Stimulated activated CD8-positive, alpha-beta memory T cell treated with anti-CD3 and anti-CD28 coated beads, Interleukin-15, amount 100 ng/mL, for 4 hours (primary cell): ENCODE measurements around the gene SSBP3.
"Not testable (repeated sequence)": the region's sequence is repeated elsewhere in the genome, so short reads cannot be mapped to it uniquely, and the experiment has no call there.

Experiments
- DNase-seq, 2 donors: peaks; one replicate each; pipeline ENCODE4 v3.0.0-alpha.2; 2020; ENCODE audit warnings: low read depth in 2 of 2

SSBP3 gene

DNA sequence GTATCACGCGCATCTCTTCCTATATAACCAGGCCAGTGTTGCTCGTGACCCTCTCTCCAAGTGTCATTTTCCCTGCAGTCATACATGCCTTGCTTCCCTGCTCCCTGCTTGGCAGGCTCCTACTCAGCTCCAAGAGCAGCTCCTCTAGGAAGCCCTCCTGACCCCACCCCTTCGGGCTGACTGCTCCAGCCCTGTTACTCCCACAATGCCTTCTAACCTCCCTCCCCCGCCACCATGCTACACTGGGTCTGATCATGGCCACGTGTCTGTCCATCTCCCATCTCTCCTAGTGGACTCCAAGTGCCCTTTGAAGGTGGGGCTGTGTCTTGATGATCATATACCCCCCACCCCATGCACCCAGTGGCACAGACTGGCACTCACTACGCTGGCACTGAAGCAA is 161.5 kb downstream of the SSBP3 start:
- no peak for DNase-seq

DNA sequence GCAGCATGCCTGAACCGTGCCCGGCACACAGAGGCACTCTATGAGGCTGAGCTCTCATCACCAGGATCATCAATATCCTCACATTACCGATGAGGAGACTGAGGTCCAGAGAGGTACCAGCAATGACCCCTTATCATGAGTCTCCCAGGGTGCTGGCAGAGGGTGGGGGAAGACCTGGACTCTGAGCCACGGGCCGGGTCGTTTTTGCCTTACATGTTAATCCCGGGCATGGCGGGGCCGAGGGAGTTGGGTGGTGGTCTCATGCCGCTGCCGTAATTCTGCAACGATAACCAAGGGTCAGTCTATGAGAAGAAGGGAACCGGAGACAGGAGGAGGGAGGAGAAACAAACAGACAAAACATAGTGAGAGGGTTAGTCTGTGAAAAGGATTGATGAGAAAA is 163.2 kb downstream of the SSBP3 start:
- DNase-seq: no peak

DNA sequence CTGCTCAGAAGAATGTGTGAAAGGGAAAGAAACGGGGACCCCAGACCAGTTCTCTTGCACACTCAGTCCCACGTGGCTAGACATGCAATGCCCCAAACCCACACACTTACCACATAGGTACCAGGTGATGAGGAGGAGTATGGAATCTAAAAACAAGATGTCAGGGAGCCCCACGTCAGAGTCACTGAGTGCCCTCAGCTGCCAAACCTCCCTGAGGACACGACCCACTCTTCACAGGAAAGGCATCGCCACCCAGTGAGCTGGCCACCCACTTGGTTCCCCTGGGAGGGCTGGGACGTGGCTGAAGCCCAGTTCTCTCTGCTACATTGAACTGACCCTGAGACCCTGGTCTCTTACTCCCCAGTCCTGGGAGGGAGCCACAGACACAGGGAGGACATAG is 164.8 kb downstream of the SSBP3 start:
- DNase-seq: no peak

DNA sequence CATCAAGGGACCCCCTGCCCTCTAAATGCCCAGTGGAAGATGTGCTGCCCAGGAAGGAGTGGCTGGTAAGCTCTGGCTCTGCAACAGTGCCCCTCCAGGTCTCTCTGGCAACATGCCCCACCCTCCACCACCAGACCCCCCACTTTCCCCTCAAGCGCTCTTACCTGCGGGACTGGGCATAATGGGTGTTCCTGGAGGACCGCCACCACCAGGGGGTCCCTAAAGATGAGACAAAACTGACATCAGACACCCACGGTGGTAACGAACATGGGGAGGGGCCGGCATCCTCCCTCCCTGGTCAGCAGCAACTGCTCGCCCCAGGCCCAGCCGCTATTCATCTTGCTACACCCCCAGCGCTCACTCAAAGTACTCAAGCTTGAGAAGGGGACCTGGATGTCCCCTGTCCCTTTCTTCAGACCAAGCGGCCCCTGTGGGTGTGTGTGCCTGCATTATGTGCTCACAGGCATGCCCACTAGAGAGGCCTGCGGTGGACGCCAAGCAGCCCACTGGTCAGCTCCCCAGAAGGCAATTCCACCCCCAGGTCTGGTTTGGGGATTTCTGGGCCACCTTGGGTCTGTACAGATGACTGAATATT is 165.4 kb downstream of the SSBP3 start:
- no peak for DNase-seq

DNA sequence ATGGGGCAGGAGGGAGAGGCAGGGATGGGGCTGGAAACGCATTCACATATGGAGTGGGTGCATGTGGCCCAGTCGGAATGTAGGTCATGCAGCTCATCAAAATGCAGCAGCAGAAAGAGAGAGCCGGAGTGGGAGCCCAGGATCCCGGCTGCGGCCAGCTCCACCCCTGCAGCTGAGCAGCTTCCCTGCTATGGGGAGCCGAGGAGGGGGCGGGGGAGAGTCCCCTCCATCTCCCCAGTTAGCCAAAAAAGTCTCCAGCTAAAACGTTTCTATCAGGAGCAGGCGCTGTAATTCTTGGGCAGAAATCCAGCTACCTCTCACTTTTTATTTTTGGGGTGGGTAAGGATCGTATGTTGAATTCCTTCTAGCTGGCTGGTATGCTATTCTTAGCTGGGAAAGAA is 166.6 kb downstream of the SSBP3 start:
- DNase-seq: no peak

DNA sequence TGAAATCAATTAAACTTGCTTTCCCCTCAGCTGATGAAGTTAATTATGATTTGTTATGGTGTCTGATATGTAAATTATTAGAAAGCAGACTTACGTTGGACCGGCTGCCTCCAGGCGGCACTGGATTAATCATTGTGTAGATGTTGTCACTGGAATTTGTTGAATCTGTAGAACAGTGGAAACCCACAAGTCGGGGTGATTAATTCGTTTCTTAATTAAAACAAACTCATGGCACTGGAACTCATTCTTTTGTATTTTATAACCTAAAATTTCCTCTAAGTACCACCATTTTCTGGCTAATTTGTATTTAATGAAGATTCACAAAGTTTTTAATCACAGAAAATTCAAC is 167.2 kb downstream of the SSBP3 start:
- DNase-seq: no peak

DNA sequence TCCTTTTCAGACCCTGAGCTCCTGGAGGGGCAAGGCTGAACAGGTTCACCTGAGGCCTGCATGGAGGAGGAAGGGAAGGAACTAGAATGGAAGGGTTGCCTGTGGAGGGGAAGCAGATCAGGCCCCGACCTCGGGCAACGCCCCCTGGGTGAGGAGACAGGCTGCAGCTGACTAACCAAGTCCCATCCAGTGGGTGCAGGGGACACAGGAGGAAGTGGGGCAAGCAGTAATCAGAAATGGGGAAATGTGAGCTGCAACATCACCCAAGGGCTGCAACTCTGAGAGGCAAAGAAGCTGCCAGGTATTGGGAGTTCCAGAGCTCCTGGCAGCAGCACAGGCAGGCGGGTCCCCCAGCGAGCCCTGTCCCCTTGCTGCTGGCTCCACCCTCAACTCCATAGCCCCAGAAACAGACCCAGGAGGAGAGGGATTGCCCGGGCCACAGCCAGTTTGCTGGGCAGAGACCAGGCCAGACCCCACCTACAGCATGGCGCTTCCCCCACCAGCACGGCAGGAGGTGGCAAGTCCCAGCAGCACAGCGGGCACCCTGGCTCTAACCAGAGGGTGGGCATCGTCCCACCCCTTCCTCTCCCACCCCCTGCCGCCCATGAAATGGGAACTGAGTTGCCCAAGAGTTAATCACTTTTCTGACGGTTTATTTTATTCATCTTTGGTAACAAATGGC is 167.7 kb downstream of the SSBP3 start:
- DNase-seq: no peak

DNA sequence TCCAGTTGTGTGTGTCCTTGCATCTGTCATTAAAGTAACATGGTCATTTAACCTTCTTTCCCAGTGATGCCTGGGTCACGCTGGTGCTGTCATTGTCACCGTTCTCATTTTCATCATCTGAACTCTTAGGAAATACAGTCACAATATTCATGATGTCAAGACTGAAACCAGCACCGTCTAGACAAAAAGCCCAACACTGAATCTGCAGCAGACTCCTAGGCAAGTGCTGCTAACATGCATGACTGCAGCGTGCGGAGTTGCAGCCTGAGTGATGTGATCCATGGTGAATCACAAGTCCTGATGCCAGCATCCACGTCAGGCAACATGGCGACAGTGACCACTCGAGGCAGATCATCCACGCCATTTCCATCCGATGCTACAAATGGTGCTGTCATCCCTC is 168.6 kb downstream of the SSBP3 start:
- no peak for DNase-seq

DNA sequence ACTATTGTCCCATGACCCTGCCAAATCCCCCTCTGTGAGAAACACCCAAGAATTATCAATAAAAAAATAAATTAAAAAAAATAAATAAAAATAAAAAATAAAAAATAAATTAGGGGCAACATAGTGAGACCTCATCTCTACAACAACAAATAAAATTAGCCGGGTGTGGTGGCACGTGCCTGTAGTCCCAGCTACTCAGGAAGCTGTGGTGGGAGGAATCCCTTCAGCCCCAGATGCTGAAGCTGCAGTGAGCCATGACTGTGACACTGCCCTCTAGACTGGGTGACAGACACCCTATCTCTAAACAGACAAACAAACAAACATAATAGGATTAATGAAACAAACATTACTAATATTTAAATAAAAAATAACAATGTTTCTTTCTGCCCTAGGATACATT is 171.9 kb downstream of the SSBP3 start:
- no peak for DNase-seq

DNA sequence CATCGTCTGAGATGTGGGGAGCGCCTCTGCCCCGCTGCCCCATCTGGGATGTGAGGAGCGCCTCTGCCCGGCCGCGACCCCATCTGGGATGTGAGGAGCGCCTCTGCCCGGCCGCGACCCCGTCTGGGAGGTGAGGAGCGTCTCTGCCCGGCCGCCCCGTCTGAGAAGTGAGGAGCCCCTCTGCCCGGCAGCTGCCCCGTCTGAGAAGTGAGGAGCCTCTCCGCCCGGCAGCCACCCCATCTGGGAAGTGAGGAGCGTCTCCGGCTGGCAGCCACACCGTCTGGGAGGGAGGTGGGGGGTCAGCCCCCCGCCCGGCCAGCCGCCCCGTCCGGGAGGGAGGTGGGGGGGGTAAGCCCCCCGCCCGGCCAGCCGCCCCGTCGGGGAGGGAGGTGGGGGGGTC is 173.0 kb downstream of the SSBP3 start:
- DNase-seq: not testable (repeated sequence)

DNA sequence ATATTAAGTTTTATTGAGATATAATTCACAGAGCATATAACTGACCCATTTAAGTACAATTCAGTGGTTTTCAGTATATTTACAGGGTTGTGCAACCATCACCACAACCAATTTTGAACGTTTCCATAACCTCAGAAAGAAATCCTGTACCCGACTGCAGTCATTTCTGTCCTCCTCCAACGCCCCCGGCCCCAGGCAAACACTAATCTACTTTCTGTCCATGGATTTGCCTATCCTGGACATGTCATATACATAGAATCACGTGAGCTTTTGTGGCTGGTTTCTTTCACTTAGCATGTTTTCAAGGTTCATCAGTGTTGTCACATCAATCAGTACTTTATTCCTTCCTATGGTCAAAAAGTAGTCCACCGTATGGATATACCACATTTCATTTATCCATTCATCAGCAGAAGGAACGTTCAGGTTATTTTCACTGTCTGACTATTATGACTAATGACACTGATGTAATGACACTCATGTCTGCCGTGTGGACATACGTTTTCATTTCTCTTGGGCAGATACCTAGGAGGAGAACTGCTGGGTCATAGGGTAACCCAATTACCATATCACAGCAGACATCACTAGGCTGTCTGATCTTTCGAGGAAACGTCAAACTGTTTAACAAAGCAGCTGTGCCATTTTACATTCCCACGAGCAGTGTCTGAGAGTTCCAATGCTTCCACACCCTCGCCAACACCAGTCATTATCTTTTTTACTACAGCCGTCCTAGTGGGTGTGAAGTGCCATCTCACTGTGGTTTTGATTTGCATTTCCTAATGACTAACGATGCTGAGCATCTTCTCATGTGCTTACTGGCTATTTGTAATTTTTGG is 175.5 kb downstream of the SSBP3 start:
- DNase-seq: no peak

DNA sequence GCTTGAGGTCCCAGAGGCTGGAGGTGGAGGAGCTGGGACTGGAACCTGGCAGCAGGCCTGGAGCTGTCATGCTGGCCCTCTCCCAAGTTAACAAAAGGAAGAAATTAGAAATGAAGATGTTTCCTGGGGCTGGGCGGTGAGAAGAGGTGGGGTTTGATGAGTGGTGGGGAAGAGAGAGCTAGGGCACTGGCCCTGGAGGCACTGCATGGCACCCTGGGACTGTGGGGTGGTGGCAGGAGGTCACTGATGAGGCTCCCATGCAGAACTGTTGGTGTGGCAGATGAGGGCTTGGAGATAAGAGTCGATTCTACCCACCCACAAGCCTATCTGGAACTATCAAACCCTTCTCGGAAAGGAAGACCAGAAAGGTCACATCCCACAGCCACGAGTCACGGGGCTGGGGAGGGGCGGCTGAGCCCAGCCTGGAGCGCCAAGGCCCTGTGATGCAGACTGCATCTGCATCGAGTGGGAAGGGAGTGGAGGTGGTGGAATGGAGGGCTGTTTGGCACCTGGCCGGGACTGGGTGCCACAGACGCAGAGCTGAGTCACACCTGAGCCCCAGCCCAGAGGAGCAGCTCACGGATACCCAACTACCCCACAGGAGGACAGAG is 176.8 kb downstream of the SSBP3 start:
- no peak for DNase-seq

DNA sequence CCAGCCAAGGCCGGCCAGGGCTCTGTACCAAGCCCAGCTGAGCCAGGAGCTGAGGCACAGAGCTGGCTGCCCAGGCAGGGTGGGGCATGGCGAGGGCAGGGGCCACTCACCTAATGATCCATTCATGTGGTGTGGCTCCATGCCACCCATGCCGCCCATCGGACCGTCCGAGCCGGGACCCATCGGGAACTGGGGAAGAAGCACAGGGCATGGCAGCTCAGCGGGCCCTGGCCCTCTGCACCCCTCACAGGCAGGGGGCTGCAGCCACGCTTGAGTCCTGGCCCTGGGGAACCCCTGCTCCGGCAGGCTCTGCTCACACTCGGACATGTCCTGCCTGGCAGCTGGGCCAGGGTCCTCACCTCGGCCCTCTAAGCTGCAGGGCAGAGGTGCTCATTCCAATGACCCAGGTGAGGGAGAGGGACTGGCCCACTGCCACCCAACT is 177.5 kb downstream of the SSBP3 start:
- no peak for DNase-seq

DNA sequence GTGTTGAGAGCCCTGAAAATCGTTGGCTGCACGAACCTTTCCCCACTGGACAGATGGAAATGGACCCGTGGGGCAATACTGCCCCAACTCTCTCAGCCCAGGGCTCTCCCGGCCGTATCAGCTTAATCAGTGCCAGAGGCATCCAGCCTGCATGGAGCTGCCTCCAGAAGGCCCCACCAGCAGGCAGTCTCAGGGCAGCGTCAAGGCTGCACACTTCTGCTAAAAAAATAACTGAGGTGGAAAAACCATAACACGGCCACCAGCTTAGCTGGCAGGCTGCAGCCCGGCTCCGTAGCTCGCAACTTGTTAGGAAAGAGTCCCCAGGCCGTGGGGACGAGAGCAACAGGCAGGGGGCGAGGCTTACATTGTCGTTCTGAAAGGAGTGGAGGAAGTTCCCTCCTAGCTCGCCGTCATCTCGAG is 178.3 kb downstream of the SSBP3 start:
- no peak for DNase-seq

DNA sequence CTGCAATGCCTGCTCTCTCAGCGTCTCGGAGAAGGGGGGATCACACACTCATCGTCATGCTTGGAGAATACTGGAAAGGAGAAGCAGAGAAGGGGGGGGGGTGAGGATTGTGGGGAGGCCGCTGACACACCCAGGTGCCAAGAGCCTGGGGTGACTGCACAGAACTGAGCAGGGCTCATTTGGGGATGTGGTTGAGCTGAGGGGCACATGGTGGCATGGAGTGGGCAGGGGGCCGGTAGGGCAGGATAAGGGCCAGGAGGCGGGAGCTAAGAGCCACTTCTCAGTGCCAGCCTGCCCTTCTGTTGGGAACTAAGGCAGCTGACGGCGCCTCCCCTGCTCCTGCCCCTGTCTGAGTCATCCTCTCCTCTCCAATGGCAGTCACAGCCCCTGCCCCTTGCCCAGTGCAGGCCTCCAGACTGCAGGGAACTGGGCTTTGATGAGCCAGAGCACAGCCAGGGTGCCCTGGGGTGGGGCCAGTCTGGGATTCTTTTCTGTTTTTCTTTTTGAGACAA is 179.0 kb downstream of the SSBP3 start:
- DNase-seq: no peak

DNA sequence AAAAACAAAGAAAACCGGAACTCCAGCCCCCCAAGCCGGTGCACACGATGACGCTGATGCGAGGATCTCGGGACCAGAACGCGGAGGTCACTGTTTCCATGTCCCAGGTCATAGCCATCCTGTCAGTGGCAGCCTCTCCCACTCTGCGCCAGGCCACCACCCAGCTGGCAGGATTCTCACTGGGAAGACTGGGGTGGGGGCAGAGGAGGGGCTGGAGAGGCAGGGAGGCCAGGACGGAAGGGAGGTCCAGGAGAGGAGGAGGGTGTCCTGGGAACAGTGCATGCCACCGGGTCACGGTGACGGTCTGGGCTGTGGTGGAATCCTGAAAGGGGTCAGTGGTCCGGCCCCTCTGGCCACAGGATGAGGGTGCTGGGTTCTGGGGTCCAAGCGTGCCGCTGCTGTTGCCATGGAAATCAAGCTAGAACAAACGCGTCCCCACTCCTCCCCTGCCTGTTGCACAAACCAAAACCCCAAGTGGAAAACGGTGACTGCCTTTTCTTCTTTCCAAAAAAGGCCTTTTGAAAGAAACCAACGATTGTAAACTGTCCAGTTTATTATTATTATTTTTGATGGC is 180.1 kb downstream of the SSBP3 start:
- no peak for DNase-seq

DNA sequence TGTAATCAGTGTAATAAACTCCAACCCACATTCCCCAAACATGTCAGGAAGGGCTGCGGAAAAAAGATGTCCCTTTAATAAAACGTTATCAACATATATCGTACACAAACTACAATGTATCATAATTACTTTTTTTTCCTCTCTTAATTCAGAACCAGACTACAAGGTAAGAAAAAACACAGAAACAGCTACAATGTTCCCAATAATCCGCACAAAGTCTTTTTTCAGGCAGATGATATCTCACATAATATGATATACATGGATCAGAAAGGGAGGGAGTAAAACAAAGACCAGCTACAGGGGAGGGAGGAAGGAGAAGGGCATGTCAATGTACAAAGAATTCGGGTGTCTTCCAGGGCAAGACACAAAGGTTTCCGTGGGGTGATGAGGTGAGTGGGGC is 180.8 kb downstream of the SSBP3 start:
- no peak for DNase-seq

DNA sequence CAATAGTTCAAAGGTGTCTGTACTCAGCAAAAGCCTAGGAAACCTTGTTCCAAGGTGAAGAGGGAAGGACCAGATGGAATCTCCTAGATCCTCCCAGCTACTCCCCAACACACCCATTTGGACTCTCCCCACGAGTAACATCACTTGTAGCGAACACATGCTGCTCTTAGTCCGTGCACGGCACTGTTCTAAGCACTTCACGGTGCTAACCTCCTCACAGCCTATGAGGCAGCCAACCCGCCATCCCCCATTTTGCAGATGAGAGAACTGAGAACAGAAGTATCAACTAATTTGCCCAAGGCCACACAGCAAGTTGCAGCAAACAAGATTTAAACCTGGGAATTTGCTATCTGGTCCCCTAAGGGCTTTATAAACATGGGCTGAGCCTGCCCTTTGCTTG is 182.0 kb downstream of the SSBP3 start:
- DNase-seq: no peak

DNA sequence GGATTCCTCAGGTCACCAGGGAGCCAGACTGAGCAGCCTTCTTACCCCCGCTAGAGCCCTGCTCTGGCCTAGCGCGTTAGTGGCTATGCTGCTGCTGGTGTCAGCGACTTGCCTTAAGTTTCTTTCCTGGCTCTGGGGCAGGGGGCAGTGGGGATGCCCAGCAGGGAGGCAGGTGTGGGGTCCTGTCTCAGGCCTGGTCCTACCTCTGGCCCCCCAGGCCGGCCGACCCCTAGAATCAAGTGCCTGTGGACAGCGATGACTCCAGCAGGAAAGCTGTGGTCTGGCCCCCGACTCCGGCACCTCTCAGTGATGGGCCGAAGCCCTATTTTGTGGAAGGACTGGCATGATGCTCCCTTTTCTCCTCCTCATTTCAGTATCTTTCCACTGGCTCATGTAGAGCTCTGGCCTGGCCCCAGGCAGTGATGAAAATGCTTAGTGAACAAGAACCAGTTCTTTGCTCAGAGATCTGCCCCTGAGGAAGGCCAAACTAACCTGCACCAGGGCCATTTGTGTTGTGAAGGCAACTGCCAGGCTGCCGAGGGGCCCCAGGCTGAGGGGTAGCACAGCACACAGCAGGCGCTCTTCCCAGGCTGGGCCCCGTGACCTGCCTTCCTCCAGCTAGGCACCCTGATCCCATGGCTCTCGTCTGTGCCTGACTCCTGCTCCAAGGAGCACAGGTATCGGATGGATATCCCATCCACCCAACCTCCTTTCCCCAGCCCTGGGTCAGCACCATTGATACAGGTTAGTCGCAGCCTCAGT is 182.6 kb downstream of the SSBP3 start:
- DNase-seq: no peak

DNA sequence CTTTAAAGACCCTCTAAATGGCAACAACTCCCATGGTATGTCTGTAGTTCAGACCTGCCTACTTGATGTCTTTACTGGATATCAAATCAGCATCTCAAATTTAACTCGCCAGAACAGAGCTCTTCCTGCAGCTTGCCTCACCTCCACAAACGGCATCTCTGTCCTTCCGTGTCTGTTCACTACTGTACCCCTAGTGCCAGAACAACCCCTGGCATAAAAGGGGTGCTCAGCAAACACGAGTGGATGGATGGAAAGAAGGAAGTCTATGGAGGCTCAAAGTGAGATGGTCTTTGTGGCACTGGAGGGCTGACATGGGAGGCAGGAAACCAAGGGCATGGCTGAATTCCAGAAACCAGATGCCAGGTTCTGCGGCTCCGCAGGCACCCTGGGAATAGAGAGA is 183.5 kb downstream of the SSBP3 start:
- DNase-seq: no peak

DNA sequence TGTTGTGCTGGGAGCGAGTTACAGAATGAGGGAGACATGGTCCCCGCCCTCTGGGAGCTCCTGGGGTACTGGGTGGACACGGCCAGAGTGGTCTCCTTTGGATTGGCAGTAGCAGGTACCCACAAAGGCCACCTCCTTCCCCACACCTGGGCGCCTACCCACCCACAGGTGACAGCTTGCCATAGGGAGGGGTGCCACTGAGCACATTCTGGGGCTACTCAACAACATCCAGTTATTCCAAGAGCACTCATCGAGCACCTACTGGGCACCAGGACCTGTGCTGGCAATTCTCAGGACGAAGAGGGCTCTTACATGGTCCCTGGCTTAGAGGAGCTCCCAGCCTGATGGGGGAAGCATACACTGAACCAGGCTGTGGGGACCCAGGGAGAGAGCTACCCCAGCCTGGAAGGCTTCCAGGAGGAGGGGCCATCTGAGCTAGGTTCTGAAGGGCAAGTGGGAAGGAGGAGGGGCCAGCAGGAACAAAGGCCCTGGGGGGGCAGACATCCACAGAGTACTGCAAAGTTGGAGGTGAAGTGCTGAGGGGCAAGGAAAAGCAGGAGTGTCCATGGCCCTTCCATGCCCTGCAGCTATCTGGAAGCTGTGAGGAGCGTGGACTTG is 184.2 kb downstream of the SSBP3 start:
- DNase-seq: no peak
